ENCODE results near the gene PPFIA4. TPM values are rescaled to one million over a fixed set of nuclear protein-coding genes. Genes with fewer than 3 reads are reported as not detected.

PPFIA4 gene
- total RNA-seq, 1 donor from 2014 or later = 9.1 TPM

GRCh38 chr1:203080456-203080855 lies 54.2 kb downstream of the PPFIA4 start:
- H3K27me3 Mint-ChIP-seq (ENCODE audit: low read depth, unreplicated experiment) = peaks cover 67% of the 10 kb centered on the region
- DNase-seq (ENCODE audit: low read depth) = no peak

GRCh38 chr1:203081465-203082230 lies 55.4 kb downstream of the PPFIA4 start:
- Mint-ChIP-seq H3K9me3 (ENCODE audit: unreplicated experiment) (no peaks in the 10 kb centered on the region), H3K27ac (ENCODE audit: unreplicated experiment) (no peak overlapping the region), H3K36me3 (ENCODE audit: low read depth, unreplicated experiment) (peaks cover 15% of the 10 kb centered on the region), H3K27me3 (ENCODE audit: low read depth, unreplicated experiment) (peaks cover 63% of the 10 kb centered on the region), H3K4me1 (ENCODE audit: low read depth, unreplicated experiment) (no peaks in the 10 kb centered on the region), H3K4me3 (ENCODE audit: unreplicated experiment) (no peak overlapping the region)
- Histone ChIP-seq H3K4me3 (ENCODE audit: insufficient read depth, low read depth, low read length) (no peak overlapping the region), H3K9ac (ENCODE audit: low read length) (no peak overlapping the region), H3K79me2 (ENCODE audit: insufficient read depth, low read length) (no peaks in the 10 kb centered on the region), H3K27ac (ENCODE audit: low read depth, low read length) (no peak overlapping the region), H3K9me3 (ENCODE audit: insufficient read depth, low read depth, low read length) (no peaks in the 10 kb centered on the region), H3K27me3 (ENCODE audit: insufficient read depth, low read length) (peaks cover 46% of the 10 kb centered on the region), H4K20me1 (ENCODE audit: insufficient read depth, low read length) (no peaks in the 10 kb centered on the region), H2AFZ (ENCODE audit: low read depth, low read length) (no peak overlapping the region), H3K36me3 (ENCODE audit: insufficient read depth, low read length) (no peaks in the 10 kb centered on the region), H3K4me1 (ENCODE audit: insufficient read depth, low read length) (no peaks in the 10 kb centered on the region), H3K4me2 (ENCODE audit: low read length) (no peak overlapping the region)
- TF ChIP-seq EZH2 (IDR thresholded peaks at IDR 0.05; ENCODE audit: insufficient read depth, low read length) = no peak
- no peak for DNase-seq (ENCODE audit: low read depth)
- no peak for FAIRE-seq

More at GRCh38 chr1:203080456-203080855, 54.2 kb downstream of the PPFIA4 start:
- peaks cover 19% of the 10 kb centered on the region for H3K36me3 Mint-ChIP-seq (ENCODE audit: low read depth, unreplicated experiment)
- H3K9me3 Mint-ChIP-seq (ENCODE audit: unreplicated experiment) = peaks cover 3% of the 10 kb centered on the region
- no peaks in the 10 kb centered on the region for H3K4me1 Mint-ChIP-seq (ENCODE audit: low read depth, unreplicated experiment)
- H3K27ac ChIP-seq (ENCODE audit: low read depth, low read length) = no peak overlapping the region
- no peaks in the 10 kb centered on the region for H4K20me1 ChIP-seq (ENCODE audit: insufficient read depth, low read length)
- H3K9me3 ChIP-seq (ENCODE audit: insufficient read depth, low read depth, low read length) = no peaks in the 10 kb centered on the region
- no peak overlapping the region for H3K27ac Mint-ChIP-seq (ENCODE audit: unreplicated experiment)
- TF ChIP-seq EZH2 (IDR thresholded peaks at IDR 0.05; ENCODE audit: insufficient read depth, low read length) (no peak), CTCF (IDR thresholded peaks at IDR 0.05; ENCODE audit: insufficient read depth, low read depth, low read length) (no peak)
- no peak overlapping the region for H3K4me3 ChIP-seq (ENCODE audit: insufficient read depth, low read depth, low read length)
- peaks cover 46% of the 10 kb centered on the region for H3K27me3 ChIP-seq (ENCODE audit: insufficient read depth, low read length)
- FAIRE-seq = no peak
- H3K4me3 Mint-ChIP-seq (ENCODE audit: unreplicated experiment) = no peak overlapping the region
- no peak overlapping the region for H3K4me2 ChIP-seq (ENCODE audit: low read length)
- H3K9ac ChIP-seq (ENCODE audit: low read length) = no peak overlapping the region
- no peak overlapping the region for H2AFZ ChIP-seq (ENCODE audit: low read depth, low read length)
- H3K79me2 ChIP-seq (ENCODE audit: insufficient read depth, low read length) = no peaks in the 10 kb centered on the region
- no peaks in the 10 kb centered on the region for H3K36me3 ChIP-seq (ENCODE audit: insufficient read depth, low read length)
- no peaks in the 10 kb centered on the region for H3K4me1 ChIP-seq (ENCODE audit: insufficient read depth, low read length)

DNA sequence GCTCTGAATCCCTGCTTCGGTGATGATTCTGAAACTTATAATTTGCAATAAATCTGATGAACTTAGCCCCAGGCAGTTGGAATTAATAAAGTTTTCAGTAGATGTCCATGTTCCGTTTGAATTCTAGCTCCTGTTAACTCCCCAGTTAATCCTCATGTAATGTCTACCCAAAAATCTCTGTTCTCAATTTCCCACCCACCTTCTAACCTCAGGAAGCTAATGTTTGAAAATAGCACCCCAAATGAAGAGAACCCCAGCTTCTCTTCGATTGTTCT lies 55.9 kb downstream of the PPFIA4 start:
- no peak overlapping the region for H3K4me3 ChIP-seq (ENCODE audit: insufficient read depth, low read depth, low read length)
- no peak for FAIRE-seq
- TF ChIP-seq CTCF (IDR thresholded peaks at IDR 0.05; ENCODE audit: insufficient read depth, low read depth, low read length) = no peak
- TF ChIP-seq EZH2 (IDR thresholded peaks at IDR 0.05; ENCODE audit: insufficient read depth, low read length) = no peak
- Mint-ChIP-seq H3K4me1 (ENCODE audit: low read depth, unreplicated experiment) (no peaks in the 10 kb centered on the region), H3K27me3 (ENCODE audit: low read depth, unreplicated experiment) (peaks cover 63% of the 10 kb centered on the region), H3K27ac (ENCODE audit: unreplicated experiment) (no peak overlapping the region), H3K4me3 (ENCODE audit: unreplicated experiment) (no peak overlapping the region), H3K36me3 (ENCODE audit: low read depth, unreplicated experiment) (peaks cover 17% of the 10 kb centered on the region), H3K9me3 (ENCODE audit: unreplicated experiment) (peaks cover under 1% of the 10 kb centered on the region)
- no peaks in the 10 kb centered on the region for H3K79me2 ChIP-seq (ENCODE audit: insufficient read depth, low read length)
- no peak overlapping the region for H3K4me2 ChIP-seq (ENCODE audit: low read length)
- no peaks in the 10 kb centered on the region for H4K20me1 ChIP-seq (ENCODE audit: insufficient read depth, low read length)
- no peak for DNase-seq (ENCODE audit: low read depth)
- H2AFZ ChIP-seq (ENCODE audit: low read depth, low read length) = no peak overlapping the region
- peaks cover 42% of the 10 kb centered on the region for H3K27me3 ChIP-seq (ENCODE audit: insufficient read depth, low read length)
- H3K9ac ChIP-seq (ENCODE audit: low read length) = no peak overlapping the region
- no peak overlapping the region for H3K27ac ChIP-seq (ENCODE audit: low read depth, low read length)
- H3K36me3 ChIP-seq (ENCODE audit: insufficient read depth, low read length) = no peaks in the 10 kb centered on the region
- no peaks in the 10 kb centered on the region for H3K4me1 ChIP-seq (ENCODE audit: insufficient read depth, low read length)
- H3K9me3 ChIP-seq (ENCODE audit: insufficient read depth, low read depth, low read length) = no peaks in the 10 kb centered on the region
